GM18507 (cell line): ENCODE results near the gene ELP5.
"Not testable (repeated sequence)": the region's sequence is repeated elsewhere in the genome, so short reads cannot be mapped to it uniquely, and the experiment has no call there.

Source experiments
- DNase-seq: peaks from one replicate; pipeline ENCODE4 v3.0.0; 2011; ENCODE audit warnings: low read depth; ENCODE audit not compliant: insufficient read length; ENCODE audit errors: extremely low spot score
- FAIRE-seq: peaks from 2 replicates; lab custom pipeline; 2011; peaks lifted over from hg19 to GRCh38; lab: Jason Lieb, UNC

ELP5 gene

DNA sequence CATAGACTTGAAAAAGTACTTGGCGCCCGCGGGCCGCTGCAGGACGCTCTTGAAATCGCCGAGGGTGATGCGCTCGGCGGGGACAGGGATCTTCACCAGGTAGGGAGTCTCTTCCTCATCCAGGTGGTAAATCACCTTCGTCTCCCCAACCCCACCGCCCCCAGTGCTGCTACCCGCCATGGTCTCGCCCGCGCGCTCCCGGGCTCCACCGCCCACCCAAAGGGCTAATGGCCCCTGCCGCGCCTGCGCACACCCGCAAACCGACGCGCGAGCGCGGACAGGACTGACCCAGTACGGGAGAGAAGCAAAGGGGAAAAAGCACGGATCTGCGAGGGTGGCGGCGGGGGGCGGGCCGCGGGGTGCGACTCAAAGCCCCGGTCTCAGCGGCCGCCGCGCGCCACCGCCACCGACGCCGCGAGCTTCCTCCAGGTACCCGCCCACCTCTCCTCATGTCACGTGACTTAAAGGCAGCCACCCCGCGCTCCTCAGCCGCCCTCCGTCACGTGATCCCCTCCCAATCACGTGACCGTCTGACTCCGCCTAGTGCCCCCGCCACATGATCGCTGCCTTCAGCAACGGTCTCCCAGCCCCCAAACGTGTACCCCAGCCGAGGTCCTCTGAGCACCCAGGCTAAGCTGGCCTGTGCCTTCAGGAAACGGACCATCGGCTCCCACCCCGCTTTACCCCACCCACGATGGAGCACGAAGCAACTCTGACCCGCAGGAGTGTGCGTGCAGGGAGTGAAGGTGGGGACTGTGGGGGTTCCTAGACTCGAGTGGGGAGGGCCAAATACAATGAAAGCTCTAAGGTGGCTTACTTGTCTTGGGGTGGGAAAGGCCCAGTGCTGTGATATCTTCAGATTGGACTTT lies 17.7 kb upstream of the ELP5 start, which contains the start of gene DVL2:
DVL2 (minus strand) TSS at position 435 of the 869 bp plus-strand sequence; CDS start at position 180, 255 bp downstream.
- FAIRE-seq, result peak; percentile 98
- peak; percentile 92 for DNase-seq

DNA sequence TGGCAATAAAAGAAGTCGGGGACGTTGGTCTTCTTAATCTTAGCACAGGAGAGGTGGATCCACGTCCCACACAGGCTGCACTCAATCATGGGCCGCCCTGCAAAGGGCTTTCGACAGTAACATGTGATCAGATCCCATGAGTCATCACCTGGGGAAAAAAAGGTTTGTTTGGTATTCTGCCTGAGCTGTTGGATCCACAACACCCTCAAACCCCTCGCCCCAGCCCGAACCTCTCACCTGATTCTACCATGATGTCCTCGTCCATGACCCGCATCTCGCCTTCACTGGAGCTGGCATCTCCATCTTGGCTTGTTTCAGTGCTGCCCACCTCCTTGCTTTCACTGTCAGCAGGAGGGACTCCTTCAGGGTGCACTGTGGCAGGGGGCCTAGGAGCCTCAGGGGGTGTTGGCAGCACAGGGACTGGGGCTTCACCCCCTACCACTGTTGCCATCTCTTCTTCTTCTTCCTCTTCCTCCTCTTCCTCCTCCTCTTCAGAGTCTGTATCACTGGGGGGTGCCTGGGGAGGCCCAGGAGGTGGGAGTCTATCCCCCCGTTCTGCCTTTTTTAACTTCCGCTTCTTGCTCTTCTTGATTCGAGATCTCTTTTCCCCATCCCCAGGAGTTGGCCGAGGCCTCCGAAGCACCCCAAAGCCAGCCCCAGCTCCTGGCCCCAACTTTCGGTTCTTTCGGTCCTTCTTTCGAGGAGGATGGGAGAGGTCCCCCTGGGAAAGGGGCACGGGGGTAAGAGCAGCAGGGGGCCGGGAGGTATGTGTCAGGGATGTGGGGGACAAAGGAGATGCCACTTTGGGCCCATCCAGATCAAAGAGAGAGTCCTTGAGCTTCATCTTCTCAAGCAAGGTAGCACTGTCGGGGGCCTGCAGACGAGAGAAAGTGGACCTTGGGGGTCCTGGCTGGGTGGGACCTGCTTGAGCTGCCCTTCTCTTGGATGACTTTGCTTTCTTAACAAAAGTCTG lies 16.0 kb upstream of the ELP5 start:
- FAIRE-seq, result no peak
- no peak for DNase-seq

DNA sequence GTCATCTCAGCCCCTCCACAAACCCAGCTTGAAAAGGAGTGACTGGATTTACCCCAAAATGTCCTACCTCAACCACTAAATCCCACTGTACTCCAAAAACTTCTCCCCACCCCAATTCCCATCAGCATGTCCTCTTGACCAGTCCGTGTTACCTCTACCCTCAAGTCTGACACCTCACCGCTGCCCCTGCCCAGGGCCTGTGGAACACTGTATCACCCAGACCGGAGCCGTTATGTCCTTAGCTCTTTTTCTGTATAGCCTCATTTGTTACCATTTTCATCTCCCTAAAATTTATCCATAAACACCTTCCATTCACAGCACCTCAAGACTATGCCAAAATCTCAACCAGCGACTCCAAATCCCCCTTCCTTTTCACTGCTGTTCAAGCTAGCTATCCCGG lies 15.2 kb upstream of the ELP5 start:
- no peak for FAIRE-seq
- DNase-seq, result no peak

GRCh38 chr17:7237266-7237760 lies 14.7 kb upstream of the ELP5 start:
- FAIRE-seq, result no peak

DNA sequence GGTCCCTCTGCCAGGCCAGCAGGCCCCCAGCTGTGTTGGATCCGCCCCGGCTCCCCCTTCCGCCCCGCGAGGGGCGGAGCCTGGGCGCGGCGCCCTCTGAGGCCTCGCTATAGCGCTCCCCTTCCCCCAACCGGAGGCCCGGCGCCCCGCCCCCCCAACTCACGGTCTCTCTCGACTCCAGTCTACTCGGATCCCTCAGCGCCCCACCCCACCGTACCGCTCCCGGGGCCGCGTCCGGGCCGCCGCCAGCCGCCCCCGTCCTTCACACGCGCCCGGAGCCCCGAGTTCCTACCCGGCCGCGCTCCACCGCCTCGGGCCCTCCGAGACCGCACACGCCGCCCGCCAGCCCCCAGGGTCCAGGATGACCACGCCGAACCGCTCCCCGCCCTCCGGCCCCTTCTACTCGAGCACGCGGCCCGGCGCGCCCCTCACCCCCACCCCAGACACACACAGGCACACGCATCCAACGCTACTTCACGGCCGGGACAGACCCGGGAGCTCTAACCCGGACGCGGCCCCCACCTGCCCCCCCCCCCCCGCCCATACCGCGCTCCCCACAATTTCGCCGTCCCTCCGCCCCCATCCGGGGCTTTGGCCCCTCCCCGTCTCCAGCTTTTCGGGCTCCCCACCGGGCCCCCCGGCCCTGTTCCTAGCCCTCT lies 14.1 kb upstream of the ELP5 start:
- FAIRE-seq (peak; percentile 56), DNase-seq (no peak)

More at GRCh38 chr17:7237266-7237760, 14.7 kb upstream of the ELP5 start:
- DNase-seq, result no peak

DNA sequence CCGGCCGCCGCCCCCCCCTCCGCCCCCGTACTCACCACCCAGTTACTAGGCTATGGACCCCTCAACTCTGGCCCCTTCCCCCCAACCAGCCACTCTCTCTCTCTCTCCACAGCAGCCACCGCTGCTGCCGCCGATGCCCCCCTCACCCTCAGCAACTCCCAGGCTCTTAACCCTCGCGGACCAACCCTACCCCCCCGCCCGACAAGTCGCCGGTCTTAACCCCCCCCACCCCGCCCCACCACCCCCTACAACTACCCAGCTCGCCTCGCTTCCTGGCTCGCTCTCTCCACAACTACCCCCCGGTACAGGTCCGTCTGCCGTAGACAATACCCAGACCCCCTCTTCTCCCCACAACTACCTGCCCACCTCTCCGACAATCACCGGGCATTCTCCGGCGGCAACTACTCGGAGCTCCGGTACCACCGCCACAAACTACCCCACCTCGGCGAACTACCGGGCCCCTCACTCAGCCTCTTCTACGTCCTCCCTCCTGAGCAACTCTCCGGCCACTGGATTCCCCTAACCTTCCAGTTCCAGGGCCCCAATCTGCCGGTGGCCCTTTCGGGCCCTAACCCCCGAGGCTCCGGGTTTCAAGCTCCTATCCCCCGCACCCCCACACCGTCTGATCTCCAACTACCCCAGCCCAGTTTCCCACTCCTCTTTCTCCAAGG lies 13.5 kb upstream of the ELP5 start:
- DNase-seq (no peak), FAIRE-seq (no peak)

DNA sequence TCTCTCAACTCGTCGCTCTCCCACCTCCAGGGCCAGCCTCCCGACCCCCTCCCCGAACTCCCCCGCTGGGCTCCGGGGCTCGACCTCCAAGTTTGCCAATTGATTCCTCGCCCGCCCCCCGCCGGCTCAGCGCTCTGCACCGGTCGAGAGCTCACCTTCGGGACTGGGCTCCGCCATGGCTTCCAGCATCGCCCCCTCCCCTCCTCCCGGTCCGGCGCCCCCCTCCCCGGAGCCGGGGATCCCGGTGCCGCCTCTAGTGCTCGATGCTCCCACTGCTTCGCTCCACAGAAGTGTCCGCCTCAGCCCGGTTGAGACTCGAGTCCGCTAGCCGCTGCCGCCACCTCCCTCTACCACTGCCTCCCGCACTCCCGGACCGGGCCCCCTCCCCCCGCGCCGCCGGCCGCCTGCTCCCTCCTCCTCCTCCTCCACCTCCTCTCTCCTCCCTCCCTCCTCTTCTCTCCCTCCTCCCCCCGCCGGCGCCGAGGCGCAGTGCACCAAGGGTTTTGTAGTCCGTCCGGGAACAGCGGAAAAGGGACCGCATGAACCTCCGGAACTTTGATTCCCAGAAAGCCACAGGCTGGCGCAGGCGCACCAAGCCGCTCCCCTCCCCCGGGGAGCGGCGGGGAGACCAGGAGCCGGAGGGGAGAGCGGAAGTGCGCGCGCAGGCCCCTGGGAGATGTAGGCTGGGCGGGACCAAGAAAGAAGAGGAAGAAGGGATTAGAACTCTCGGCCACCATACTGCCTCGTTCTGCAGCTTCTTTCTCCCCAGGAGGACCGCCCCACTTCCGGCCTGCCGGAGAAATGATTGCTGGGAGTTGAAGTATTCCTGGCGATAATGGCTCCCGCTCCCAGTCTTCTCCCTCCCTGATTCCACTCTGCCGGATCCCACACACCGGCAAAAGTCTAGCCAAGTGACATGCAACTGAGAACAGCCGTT lies 12.7 kb upstream of the ELP5 start, which contains the start of gene PHF23:
PHF23 (minus strand) TSS at position 367 of the 937 bp plus-strand sequence; CDS start at position 189, 178 bp downstream.
- peak; percentile 99 for FAIRE-seq
- DNase-seq, result peak; percentile 95

GRCh38 chr17:7240375-7240774 lies 11.6 kb upstream of the ELP5 start:
- DNase-seq (no peak), FAIRE-seq (peak; percentile 31)

GRCh38 chr17:7241090-7241733 lies 10.8 kb upstream of the ELP5 start:
- no peak for DNase-seq
- peak; percentile 5 for FAIRE-seq

DNA sequence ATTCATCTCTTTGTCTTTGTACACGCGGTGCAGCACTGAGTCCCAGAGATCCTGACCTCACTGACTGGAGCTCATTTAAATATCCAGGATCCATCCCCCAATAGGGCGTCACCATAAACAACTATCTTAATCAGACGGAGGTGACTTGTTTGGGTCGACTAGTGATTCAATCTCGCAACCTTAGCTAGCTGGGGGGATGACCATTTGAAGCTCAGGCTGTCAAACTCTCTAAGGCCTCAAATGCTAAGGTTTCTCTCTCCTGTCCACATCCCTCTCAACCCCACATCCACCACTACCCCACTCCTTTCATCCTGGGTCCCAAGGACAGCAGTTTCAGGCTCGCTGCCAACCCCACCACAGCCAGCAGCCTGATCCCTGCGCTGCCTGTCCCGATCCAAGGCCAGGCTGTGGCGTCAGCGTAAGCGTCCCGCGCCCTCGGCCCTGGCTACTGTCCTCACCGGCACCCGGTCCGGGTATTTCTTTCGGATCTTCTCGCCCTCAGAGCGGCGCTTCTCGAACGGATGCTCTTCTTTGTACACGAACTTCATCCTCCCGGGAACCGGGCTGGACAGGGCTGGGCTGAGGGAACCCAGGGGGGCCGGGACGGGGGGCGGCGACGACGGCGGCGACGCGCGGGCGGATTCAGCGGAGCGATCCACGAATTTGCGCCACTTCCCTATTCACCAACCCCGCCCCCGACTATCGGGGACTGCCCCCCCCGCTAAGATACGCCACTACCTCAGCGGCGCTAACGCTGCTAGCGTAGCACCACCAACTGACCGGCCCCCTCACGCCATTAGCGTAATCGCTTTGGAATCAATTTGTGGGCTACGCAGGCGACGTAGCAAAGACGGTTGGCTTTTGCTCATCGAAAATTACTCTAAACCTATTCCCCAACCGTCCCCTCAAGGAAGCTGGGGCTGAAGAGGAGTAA lies 10.0 kb upstream of the ELP5 start, which contains the start of gene GABARAP:
GABARAP (minus strand) TSS at position 667 of the 934 bp plus-strand sequence; CDS start at position 548, 119 bp downstream.
- no peak for DNase-seq
- FAIRE-seq, result no peak

- FAIRE-seq (peak; percentile 97), DNase-seq (peak; percentile 76)
Measured at GRCh38 chr17:7242717-7243452, 9.1 kb upstream of the ELP5 start.

DNA sequence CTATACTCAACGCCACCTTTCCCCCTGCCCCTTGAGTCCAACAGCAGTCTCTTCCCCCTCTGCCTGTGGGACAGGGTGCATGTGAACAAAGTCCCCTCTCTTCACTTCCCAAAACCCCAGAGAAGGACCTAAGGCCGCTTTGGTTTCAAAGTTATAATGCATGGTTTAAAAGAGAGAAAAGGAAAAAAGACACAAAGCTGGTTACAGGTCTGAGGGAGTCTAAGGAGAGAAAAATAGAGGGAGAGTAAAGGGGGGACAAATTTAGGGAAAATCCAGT lies 8.6 kb upstream of the ELP5 start:
- DNase-seq (no peak), FAIRE-seq (no peak)

GRCh38 chr17:7243838-7244237 lies 8.2 kb upstream of the ELP5 start:
- not testable (repeated sequence) for DNase-seq, FAIRE-seq

DNA sequence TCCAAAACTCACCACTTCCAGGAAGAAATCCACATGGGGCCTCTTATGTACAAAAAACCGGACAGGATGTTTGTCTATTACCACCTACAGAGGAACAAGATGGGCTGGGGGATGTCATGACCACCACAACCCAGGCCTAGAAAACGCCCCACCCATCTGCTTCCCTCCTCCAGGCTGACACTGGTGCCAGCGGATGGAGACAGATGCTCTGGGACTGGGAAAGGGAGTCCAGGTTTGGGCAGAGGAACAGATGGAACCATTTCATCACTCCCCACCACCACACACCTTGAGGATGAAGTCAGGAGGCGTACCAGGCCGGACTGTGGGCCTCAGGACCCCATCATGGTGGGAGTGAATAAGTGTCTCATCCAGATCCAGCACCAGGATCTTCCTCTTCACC lies 5.2 kb upstream of the ELP5 start:
- DNase-seq (no peak), FAIRE-seq (no peak)

- FAIRE-seq (no peak), DNase-seq (no peak)
Measured at GRCh38 chr17:7248796-7249195, 3.2 kb upstream of the ELP5 start.

DNA sequence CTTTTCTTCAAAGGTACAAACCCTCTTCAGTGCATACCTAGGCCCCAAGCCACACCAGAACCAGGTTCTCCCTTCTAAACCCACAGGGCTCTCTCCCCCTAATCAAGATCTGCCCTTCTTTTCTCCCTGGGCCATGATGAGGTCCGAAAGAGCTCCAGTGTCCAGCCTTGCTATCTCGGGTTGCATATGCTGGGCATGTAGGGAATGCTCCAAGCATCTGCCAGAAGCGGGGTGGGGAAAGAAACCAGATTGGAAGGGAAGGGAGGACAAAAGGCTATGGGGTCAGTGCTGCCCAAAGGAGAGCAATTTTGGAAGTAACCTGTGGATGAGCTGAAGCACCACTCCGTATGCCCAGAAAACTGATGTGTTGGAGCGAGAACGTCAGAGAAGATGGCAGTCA lies 2.8 kb upstream of the ELP5 start:
- FAIRE-seq (no peak), DNase-seq (no peak)
